Measurements from ENCODE around the gene SPRR5.

SPRR5 gene

GRCh38 chr1:152946651-152947256 is at the start of gene SPRR5:
Gene SPRR5, plus strand, starts transcription at chr1:152947206. Its CDS starts 1,349 bp downstream, at chr1:152948555.
- H3K4me3 Mint-ChIP-seq, result no peak within 1 kb of the TSS
- DNase-seq (ENCODE audit: low spot score in 2 of 2), result no peak
- H3K4me1 Mint-ChIP-seq, result no peaks in the 10 kb centered on the region
- no peak for ATAC-seq (ENCODE audit: low read depth)
- H3K9me3 Mint-ChIP-seq, result no peaks in the 10 kb centered on the region
- H3K27me3 Mint-ChIP-seq, result peaks cover 4% of the 10 kb centered on the region
- H3K36me3 Mint-ChIP-seq, result no peaks in the 10 kb centered on the region
- H3K27ac Mint-ChIP-seq, result no peak within 1 kb of the TSS

GRCh38 chr1:152899027-152899426 is 48.0 kb upstream of the SPRR5 start:
- Mint-ChIP-seq H3K27me3 (peaks cover 11% of the 10 kb centered on the region), H3K36me3 (no peaks in the 10 kb centered on the region), H3K4me3 (no peak overlapping the region), H3K4me1 (no peaks in the 10 kb centered on the region), H3K9me3 (peaks cover 2% of the 10 kb centered on the region), H3K27ac (no peak overlapping the region)
- no peak for DNase-seq (ENCODE audit: low spot score in 2 of 2)
- ATAC-seq (ENCODE audit: low read depth), result no peak

- Mint-ChIP-seq H3K9me3 (no peaks in the 10 kb centered on the region), H3K4me1 (no peaks in the 10 kb centered on the region), H3K4me3 (no peak overlapping the region), H3K27me3 (peaks cover 9% of the 10 kb centered on the region), H3K36me3 (no peaks in the 10 kb centered on the region), H3K27ac (no peak overlapping the region)
- ATAC-seq (ENCODE audit: low read depth), result no peak
- no peak for DNase-seq (ENCODE audit: low spot score in 2 of 2)
Measured at GRCh38 chr1:152899883-152900282, 47.1 kb upstream of the SPRR5 start.

GRCh38 chr1:152901631-152902030 is 45.4 kb upstream of the SPRR5 start:
- H3K4me1 Mint-ChIP-seq, result no peaks in the 10 kb centered on the region
- H3K36me3 Mint-ChIP-seq, result no peaks in the 10 kb centered on the region
- H3K27ac Mint-ChIP-seq, result no peak overlapping the region
- ATAC-seq (ENCODE audit: low read depth) (no peak), DNase-seq (ENCODE audit: low spot score in 2 of 2) (no peak)
- H3K4me3 Mint-ChIP-seq, result no peak overlapping the region
- H3K27me3 Mint-ChIP-seq, result peaks cover 17% of the 10 kb centered on the region
- no peaks in the 10 kb centered on the region for H3K9me3 Mint-ChIP-seq

- Mint-ChIP-seq H3K4me1 (no peaks in the 10 kb centered on the region), H3K27me3 (peaks cover 18% of the 10 kb centered on the region), H3K4me3 (no peak overlapping the region), H3K36me3 (no peaks in the 10 kb centered on the region), H3K27ac (no peak overlapping the region), H3K9me3 (no peaks in the 10 kb centered on the region)
- no peak for ATAC-seq (ENCODE audit: low read depth)
- DNase-seq (ENCODE audit: low spot score in 2 of 2), result no peak
Measured at GRCh38 chr1:152902636-152903035, 44.4 kb upstream of the SPRR5 start.

GRCh38 chr1:152904688-152905440 is 42.1 kb upstream of the SPRR5 start:
- peaks cover 16% of the 10 kb centered on the region for H3K27me3 Mint-ChIP-seq

GRCh38 chr1:152906023-152906565 is 40.9 kb upstream of the SPRR5 start:
- Mint-ChIP-seq H3K9me3 (peaks cover 2% of the 10 kb centered on the region), H3K27me3 (peaks cover 16% of the 10 kb centered on the region), H3K4me3 (no peak overlapping the region), H3K27ac (no peak overlapping the region), H3K4me1 (no peaks in the 10 kb centered on the region), H3K36me3 (no peaks in the 10 kb centered on the region)
- DNase-seq (ENCODE audit: low spot score in 2 of 2) (no peak), ATAC-seq (ENCODE audit: low read depth) (no peak)

More at GRCh38 chr1:152904688-152905440, 42.1 kb upstream of the SPRR5 start:
- Mint-ChIP-seq H3K9me3 (peaks cover under 1% of the 10 kb centered on the region), H3K27ac (no peak overlapping the region), H3K36me3 (no peaks in the 10 kb centered on the region), H3K4me3 (no peak overlapping the region), H3K4me1 (no peaks in the 10 kb centered on the region)
- ATAC-seq (ENCODE audit: low read depth), result no peak
- no peak for DNase-seq (ENCODE audit: low spot score in 2 of 2)

- Mint-ChIP-seq H3K27me3 (peaks cover 18% of the 10 kb centered on the region), H3K4me1 (no peaks in the 10 kb centered on the region), H3K27ac (no peak within 1 kb of the TSS), H3K36me3 (no peaks in the 10 kb centered on the region), H3K4me3 (no peak within 1 kb of the TSS), H3K9me3 (peaks cover 4% of the 10 kb centered on the region)
- ATAC-seq (ENCODE audit: low read depth), result no peak
- no peak for DNase-seq (ENCODE audit: low spot score in 2 of 2)
Measured at GRCh38 chr1:152907686-152908601, 39.1 kb upstream of the SPRR5 start, which contains the start of gene IVL. Gene IVL, plus strand, starts transcription at chr1:152908546. Its CDS starts 1,252 bp downstream, at chr1:152909798.

- Mint-ChIP-seq H3K4me3 (no peak overlapping the region), H3K9me3 (peaks cover 4% of the 10 kb centered on the region), H3K27ac (no peak overlapping the region), H3K27me3 (peaks cover 16% of the 10 kb centered on the region), H3K4me1 (no peaks in the 10 kb centered on the region), H3K36me3 (no peaks in the 10 kb centered on the region)
- ATAC-seq (ENCODE audit: low read depth) (no peak), DNase-seq (ENCODE audit: low spot score in 2 of 2) (no peak)
Measured at GRCh38 chr1:152909206-152909605, 37.8 kb upstream of the SPRR5 start.

- no peaks in the 10 kb centered on the region for H3K36me3 Mint-ChIP-seq
- no peaks in the 10 kb centered on the region for H3K4me1 Mint-ChIP-seq
- ATAC-seq (ENCODE audit: low read depth), result no peak
- no peak overlapping the region for H3K4me3 Mint-ChIP-seq
- H3K27ac Mint-ChIP-seq, result no peak overlapping the region
- DNase-seq (ENCODE audit: low spot score in 2 of 2), result no peak
- peaks cover 6% of the 10 kb centered on the region for H3K9me3 Mint-ChIP-seq
- H3K27me3 Mint-ChIP-seq, result peaks cover 11% of the 10 kb centered on the region
Measured at GRCh38 chr1:152912471-152912870, 34.5 kb upstream of the SPRR5 start.

- DNase-seq (ENCODE audit: low spot score in 2 of 2) (no peak), ATAC-seq (ENCODE audit: low read depth) (no peak)
- peaks cover 11% of the 10 kb centered on the region for H3K27me3 Mint-ChIP-seq
- H3K36me3 Mint-ChIP-seq, result no peaks in the 10 kb centered on the region
- H3K4me1 Mint-ChIP-seq, result no peaks in the 10 kb centered on the region
- no peak overlapping the region for H3K4me3 Mint-ChIP-seq
- H3K27ac Mint-ChIP-seq, result no peak overlapping the region
- peaks cover 6% of the 10 kb centered on the region for H3K9me3 Mint-ChIP-seq
Measured at GRCh38 chr1:152912900-152913299, 34.1 kb upstream of the SPRR5 start.

- DNase-seq (ENCODE audit: low spot score in 2 of 2) (no peak), ATAC-seq (ENCODE audit: low read depth) (no peak)
- H3K27ac Mint-ChIP-seq, result no peak overlapping the region
- no peak overlapping the region for H3K4me3 Mint-ChIP-seq
- H3K36me3 Mint-ChIP-seq, result peaks cover 2% of the 10 kb centered on the region
- peaks cover 10% of the 10 kb centered on the region for H3K27me3 Mint-ChIP-seq
- H3K9me3 Mint-ChIP-seq, result peaks cover 8% of the 10 kb centered on the region
- no peaks in the 10 kb centered on the region for H3K4me1 Mint-ChIP-seq
Measured at GRCh38 chr1:152917794-152918193, 29.2 kb upstream of the SPRR5 start.

GRCh38 chr1:152919071-152919470 is 27.9 kb upstream of the SPRR5 start:
- Mint-ChIP-seq H3K36me3 (peaks cover 2% of the 10 kb centered on the region), H3K9me3 (peaks cover 6% of the 10 kb centered on the region), H3K27ac (no peak overlapping the region), H3K27me3 (peaks cover 8% of the 10 kb centered on the region), H3K4me1 (no peaks in the 10 kb centered on the region), H3K4me3 (no peak overlapping the region)
- ATAC-seq (ENCODE audit: low read depth) (no peak), DNase-seq (ENCODE audit: low spot score in 2 of 2) (no peak)

GRCh38 chr1:152924191-152924590 is 22.8 kb upstream of the SPRR5 start:
- Mint-ChIP-seq H3K9me3 (peaks cover 3% of the 10 kb centered on the region), H3K27me3 (peaks cover 10% of the 10 kb centered on the region), H3K4me1 (no peaks in the 10 kb centered on the region), H3K36me3 (no peaks in the 10 kb centered on the region), H3K27ac (no peak overlapping the region), H3K4me3 (no peak overlapping the region)
- DNase-seq (ENCODE audit: low spot score in 2 of 2) (no peak), ATAC-seq (ENCODE audit: low read depth) (no peak)

Measured in memory B cell (primary cell).